ENCODE results near the gene XIRP1. TPM values are rescaled to one million over a fixed set of nuclear protein-coding genes. Genes with fewer than 3 reads are reported as not detected.

Gene XIRP1
- total and polyA plus RNA-seq, 4 experiments from 2014 or later: 0.03 TPM; not detected in 3

GRCh38 chr3:39139442-39139841 is 53.0 kb downstream of the XIRP1 start:
- no peak overlapping the region for H3K4me3 Mint-ChIP-seq
- POLR2A ChIA-PET (ENCODE audit: partially characterized antibody): no interaction called here
- CTCF ChIA-PET (ENCODE audit: partially characterized antibody): no interaction called here

GRCh38 chr3:39138804-39139415 is 53.5 kb downstream of the XIRP1 start:
- peaks cover 0 to 7% (median 0%) of the 10 kb centered on the region in 8 donors for H3K9me3 Mint-ChIP-seq
- no peak overlapping the region for H3K4me3 Mint-ChIP-seq
- no peaks in the 10 kb centered on the region for H3K9me3 ChIP-seq (ENCODE audit: control insufficient read depth in 1 of 2, low read length in 2 of 2)
- POLR2A ChIA-PET (ENCODE audit: partially characterized antibody): interaction anchor here (1.6 kb wide), 1 partner anchor 31 kb away, joined by 5 read pairs; the partner anchor contains the start of genes GORASP1 and TTC21A
- peaks cover 2 to 47% (median 10%) of the 10 kb centered on the region in 4 donors for H3K4me1 Mint-ChIP-seq
- DNase-seq: no peak
- H3K4me3 ChIP-seq (ENCODE audit: low read length in 2 of 2): no peak overlapping the region
- H3K27ac ChIP-seq (ENCODE audit: low read depth, low read length): no peak overlapping the region
- no peaks in the 10 kb centered on the region for H3K27me3 Mint-ChIP-seq
- H3K27me3 ChIP-seq (ENCODE audit: insufficient read depth, low read length): no peaks in the 10 kb centered on the region
- CTCF ChIA-PET (ENCODE audit: partially characterized antibody): no interaction called here
- peak overlapping the region in 6 of 7 donors; percentile 42 to 97 (median 74) for H3K27ac Mint-ChIP-seq
- intact Hi-C loops (cut with micrococcal nuclease): no loop called here
- H3K36me3 Mint-ChIP-seq: peaks cover 17 to 44% of the 10 kb centered on the region in 2 donors
- H3K4me1 ChIP-seq (ENCODE audit: insufficient read depth, low read length): peaks cover 3% of the 10 kb centered on the region
- H3K36me3 ChIP-seq (ENCODE audit: insufficient read depth, low read length): peaks cover 23% of the 10 kb centered on the region

More at GRCh38 chr3:39139442-39139841, 53.0 kb downstream of the XIRP1 start:
- Mint-ChIP-seq H3K9me3 (peaks cover 0 to 8% (median 0%) of the 10 kb centered on the region in 8 donors), H3K4me1 (peaks cover 2 to 51% (median 10%) of the 10 kb centered on the region in 4 donors), H3K27ac (peak overlapping the region in 5 of 7 donors; percentile 29 to 97 (median 46)), H3K36me3 (peaks cover 22 to 49% of the 10 kb centered on the region in 2 donors), H3K27me3 (no peaks in the 10 kb centered on the region)
- Histone ChIP-seq H3K27ac (ENCODE audit: low read depth, low read length) (no peak overlapping the region), H3K4me3 (ENCODE audit: low read length in 2 of 2) (no peak overlapping the region), H3K36me3 (ENCODE audit: insufficient read depth, low read length) (peaks cover 29% of the 10 kb centered on the region), H3K27me3 (ENCODE audit: insufficient read depth, low read length) (no peaks in the 10 kb centered on the region), H3K9me3 (ENCODE audit: control insufficient read depth in 1 of 2, low read length in 2 of 2) (no peaks in the 10 kb centered on the region), H3K4me1 (ENCODE audit: insufficient read depth, low read length) (peaks cover 3% of the 10 kb centered on the region)
- DNase-seq: no peak
- intact Hi-C loops (cut with micrococcal nuclease): no loop called here

GRCh38 chr3:39137991-39138803 is 54.2 kb downstream of the XIRP1 start:
- peaks cover 0 to 7% (median 0%) of the 10 kb centered on the region in 8 donors for H3K9me3 Mint-ChIP-seq
- no peaks in the 10 kb centered on the region for H3K9me3 ChIP-seq (ENCODE audit: control insufficient read depth in 1 of 2, low read length in 2 of 2)
- peak in 1 of 5 donors; percentile 50 for DNase-seq
- ChIA-PET POLR2A (ENCODE audit: partially characterized antibody) (interaction anchor here (1.6 kb wide), 1 partner anchor 30 kb away, joined by 5 read pairs; the partner anchor contains the start of genes GORASP1 and TTC21A), CTCF (ENCODE audit: partially characterized antibody) (interaction anchor here (0.6 to 2.9 kb wide), 3 partner anchors 10 to 153 kb away, joined by 3 to 10 read pairs (median 3); no protein-coding TSS in a partner anchor)
- peaks cover 16% of the 10 kb centered on the region for H3K36me3 ChIP-seq (ENCODE audit: insufficient read depth, low read length)
- no peaks in the 10 kb centered on the region for H3K27me3 Mint-ChIP-seq
- H3K4me1 Mint-ChIP-seq: peaks cover 2 to 43% (median 10%) of the 10 kb centered on the region in 4 donors
- peaks cover 3% of the 10 kb centered on the region for H3K4me1 ChIP-seq (ENCODE audit: insufficient read depth, low read length)
- peaks cover 13 to 37% of the 10 kb centered on the region in 2 donors for H3K36me3 Mint-ChIP-seq
- no peak overlapping the region for H3K27ac ChIP-seq (ENCODE audit: low read depth, low read length)
- no peak overlapping the region for H3K4me3 ChIP-seq (ENCODE audit: low read length in 2 of 2)
- intact Hi-C loops (cut with micrococcal nuclease): no loop called here
- no peaks in the 10 kb centered on the region for H3K27me3 ChIP-seq (ENCODE audit: insufficient read depth, low read length)
- peak overlapping the region in 1 of 8 donors; percentile 7 for H3K4me3 Mint-ChIP-seq
- peak overlapping the region in 6 of 7 donors; percentile 29 to 97 (median 68) for H3K27ac Mint-ChIP-seq

- no peaks in the 10 kb centered on the region for H3K27me3 Mint-ChIP-seq
- ChIA-PET POLR2A (ENCODE audit: partially characterized antibody) (interaction anchor here (1.2 to 1.6 kb wide), 2 partner anchors 30 to 32 kb away, joined by 3 to 5 read pairs; partner anchors contain the start of genes GORASP1 and TTC21A), CTCF (ENCODE audit: partially characterized antibody) (interaction anchor here (1.4 to 2.9 kb wide), 2 partner anchors 10 to 151 kb away, joined by 3 to 10 read pairs; no protein-coding TSS in a partner anchor)
- H3K4me3 Mint-ChIP-seq: peak overlapping the region in 1 of 8 donors; percentile 7
- H3K27ac Mint-ChIP-seq: peak overlapping the region in 5 of 7 donors; percentile 34 to 97 (median 60)
- no peak for DNase-seq
- no peak overlapping the region for H3K27ac ChIP-seq (ENCODE audit: low read depth, low read length)
- no peak overlapping the region for H3K4me3 ChIP-seq (ENCODE audit: low read length in 2 of 2)
- H3K36me3 Mint-ChIP-seq: peaks cover 7 to 31% of the 10 kb centered on the region in 2 donors
- peaks cover 0 to 7% (median 0%) of the 10 kb centered on the region in 8 donors for H3K9me3 Mint-ChIP-seq
- peaks cover under 1 to 36% (median 7%) of the 10 kb centered on the region in 4 donors for H3K4me1 Mint-ChIP-seq
- no peaks in the 10 kb centered on the region for H3K9me3 ChIP-seq (ENCODE audit: control insufficient read depth in 1 of 2, low read length in 2 of 2)
- no peaks in the 10 kb centered on the region for H3K27me3 ChIP-seq (ENCODE audit: insufficient read depth, low read length)
- peaks cover 3% of the 10 kb centered on the region for H3K4me1 ChIP-seq (ENCODE audit: insufficient read depth, low read length)
- H3K36me3 ChIP-seq (ENCODE audit: insufficient read depth, low read length): peaks cover 9% of the 10 kb centered on the region
- intact Hi-C loops (cut with micrococcal nuclease): no loop called here
Observed at GRCh38 chr3:39137435-39137936, 54.9 kb downstream of the XIRP1 start.

- H3K27me3 ChIP-seq (ENCODE audit: insufficient read depth, low read length): no peaks in the 10 kb centered on the region
- peaks cover 0 to 9% (median 0%) of the 10 kb centered on the region in 8 donors for H3K9me3 Mint-ChIP-seq
- no peaks in the 10 kb centered on the region for H3K27me3 Mint-ChIP-seq
- intact Hi-C loops (cut with micrococcal nuclease): no loop called here
- peaks cover 3 to 24% of the 10 kb centered on the region in 2 donors for H3K36me3 Mint-ChIP-seq
- no peak overlapping the region for H3K27ac ChIP-seq (ENCODE audit: low read depth, low read length)
- H3K27ac Mint-ChIP-seq: peak overlapping the region in 2 of 7 donors; percentile 25 to 97
- no peak overlapping the region for H3K4me3 ChIP-seq (ENCODE audit: low read length in 2 of 2)
- no peaks in the 10 kb centered on the region for H3K9me3 ChIP-seq (ENCODE audit: control insufficient read depth in 1 of 2, low read length in 2 of 2)
- ChIA-PET CTCF (ENCODE audit: partially characterized antibody) (interaction anchor here (1.4 to 24.3 kb wide), 3 partner anchors 9 to 152 kb away, joined by 3 to 471 read pairs (median 10); no protein-coding TSS in a partner anchor), POLR2A (ENCODE audit: partially characterized antibody) (interaction anchor here (1.0 to 1.7 kb wide), 4 partner anchors 10 to 31 kb away, joined by 3 to 10 read pairs (median 4); partner anchors contain the start of genes GORASP1 and TTC21A)
- H3K4me3 Mint-ChIP-seq: no peak overlapping the region
- H3K36me3 ChIP-seq (ENCODE audit: insufficient read depth, low read length): peaks cover 2% of the 10 kb centered on the region
- peaks cover 0 to 30% (median 5%) of the 10 kb centered on the region in 4 donors for H3K4me1 Mint-ChIP-seq
- H3K4me1 ChIP-seq (ENCODE audit: insufficient read depth, low read length): peaks cover 3% of the 10 kb centered on the region
- no peak for DNase-seq
Observed at GRCh38 chr3:39136533-39137434, 55.6 kb downstream of the XIRP1 start.

GRCh38 chr3:39135170-39135805 is 57.1 kb downstream of the XIRP1 start:
- no peaks in the 10 kb centered on the region for H3K4me1 ChIP-seq (ENCODE audit: insufficient read depth, low read length)
- DNase-seq: no peak

More at GRCh38 chr3:39135170-39135805, 57.1 kb downstream of the XIRP1 start:
- Mint-ChIP-seq H3K4me3 (no peak overlapping the region), H3K27ac (peak overlapping the region in 2 of 7 donors; percentile 51), H3K4me1 (peaks cover 2 to 27% (median 5%) of the 10 kb centered on the region in 4 donors), H3K27me3 (no peaks in the 10 kb centered on the region), H3K9me3 (peaks cover 0 to 6% (median 0%) of the 10 kb centered on the region in 8 donors), H3K36me3 (peaks cover 3 to 11% of the 10 kb centered on the region in 2 donors)
- no peak overlapping the region for H3K27ac ChIP-seq (ENCODE audit: low read depth, low read length)
- ChIA-PET POLR2A (ENCODE audit: partially characterized antibody) (interaction anchor here (1.7 kb wide), 1 partner anchor 12 kb away, joined by 10 read pairs; no protein-coding TSS in a partner anchor), CTCF (ENCODE audit: partially characterized antibody) (interaction anchor here (2.9 to 24.3 kb wide), 2 partner anchors 7 to 154 kb away, joined by 10 to 471 read pairs; no protein-coding TSS in a partner anchor)
- H3K27me3 ChIP-seq (ENCODE audit: insufficient read depth, low read length): no peaks in the 10 kb centered on the region
- intact Hi-C loops (cut with micrococcal nuclease): no loop called here
- H3K36me3 ChIP-seq (ENCODE audit: insufficient read depth, low read length): no peaks in the 10 kb centered on the region
- H3K4me3 ChIP-seq (ENCODE audit: low read length in 2 of 2): no peak overlapping the region
- no peaks in the 10 kb centered on the region for H3K9me3 ChIP-seq (ENCODE audit: control insufficient read depth in 1 of 2, low read length in 2 of 2)

All from CD4-positive, alpha-beta memory T cell (primary cell).